ENCODE data around the gene ARMC2.

- TF ChIP-seq CTCF (conservative IDR thresholded peaks at IDR 0.05; ENCODE audit: low read depth, low read length) (no peak), EZH2phosphoT487 (IDR thresholded peaks at IDR 0.05; ENCODE audit: borderline replicate concordance, low read length) (no peak), EZH2 (IDR thresholded peaks at IDR 0.05; ENCODE audit: low read length, unreplicated experiment) (no peak)
Measured at GRCh38 chr6:108869876-108870275, 21.7 kb downstream of the ARMC2 start.
